DOHH2 (cell line): Measurements from ENCODE around the gene RGS19.
A peak's percentile ranks its signal among the peaks of the same experiment; 100 is the strongest.

Source experiments
- H3F3A ChIP-seq: fragments of 200-600 bp; sonication (generic), shearing (Covaris generic); 2 replicates; pipeline ENCODE4 v1.6.0; 2016; ENCODE audit warnings: antibody characterized with exemption, mild to moderate bottlenecking; ENCODE audit not compliant: control insufficient read depth, insufficient read depth
- H3K27ac ChIP-seq: fragments of 200-600 bp; sonication (generic); 2 replicates; pipeline ENCODE4 v1.5.1; 2014; ENCODE audit warnings: low read depth, mild to moderate bottlenecking, low read length, moderate library complexity
- H3K27me3 ChIP-seq: fragments of 200-600 bp; sonication (generic); 2 replicates; pipeline ENCODE4 v1.6.1; 2014; ENCODE audit warnings: mild to moderate bottlenecking, low read length, mixed read lengths; ENCODE audit not compliant: control insufficient read depth
- H3K36me3 ChIP-seq: fragments of 200-600 bp; sonication (generic); 2 replicates; pipeline ENCODE4 v1.6.1; 2014; ENCODE audit warnings: mild to moderate bottlenecking, low read length, moderate library complexity, mixed read lengths; ENCODE audit not compliant: control insufficient read depth
- H3K4me1 ChIP-seq: fragments of 200-600 bp; sonication (generic); 2 replicates; pipeline ENCODE4 v1.6.1; 2014; ENCODE audit warnings: mild to moderate bottlenecking, low read length, mixed read lengths; ENCODE audit not compliant: control insufficient read depth
- H3K4me2 ChIP-seq: fragments of 200-600 bp; sonication (generic); 2 replicates; pipeline ENCODE4 v1.6.0; 2014; ENCODE audit warnings: mild to moderate bottlenecking, low read length, moderate library complexity
- H3K4me3 ChIP-seq: fragments of 200-600 bp; sonication (generic); 2 replicates; pipeline ENCODE4 v1.5.1; 2014; ENCODE audit warnings: mild to moderate bottlenecking, low read length, mixed read lengths
- H3K79me2 ChIP-seq: fragments of 200-600 bp; sonication (generic); 2 replicates; pipeline ENCODE4 v1.6.1; 2014; ENCODE audit warnings: mild to moderate bottlenecking, low read length, mixed read lengths; ENCODE audit not compliant: control insufficient read depth
- H3K9me2 ChIP-seq: fragments of 200-600 bp; sonication (generic); replicated peaks from 2 replicates; pipeline ENCODE4 v1.6.1; 2014; ENCODE audit warnings: mild to moderate bottlenecking, low read length, mixed read lengths; ENCODE audit not compliant: control insufficient read depth
- H3K9me3 ChIP-seq: fragments of 200-600 bp; sonication (generic); 2 replicates; pipeline ENCODE4 v1.6.1; 2014; ENCODE audit warnings: antibody characterized with exemption, low read length, mixed read lengths; ENCODE audit not compliant: control insufficient read depth, insufficient read depth
- H4K20me1 ChIP-seq: fragments of 200-600 bp; sonication (generic); 2 replicates; pipeline ENCODE4 v1.6.0; 2014; ENCODE audit warnings: low read depth, mild to moderate bottlenecking, antibody characterized with exemption, low read length, moderate library complexity; ENCODE audit not compliant: control insufficient read depth, insufficient read depth
- EZH2phosphoT487 ChIP-seq: fragments of 200-600 bp; sonication (generic); IDR thresholded peaks from 2 replicates; pipeline ENCODE4 v1.6.1; 2017; ENCODE audit warnings: borderline replicate concordance, mild to moderate bottlenecking, antibody characterized with exemption, low read length, moderate library complexity, mixed read lengths
- TF ChIP-seq, protein P1 (sequence below): fragments of 200-600 bp; sonication (generic); IDR thresholded peaks from one replicate; pipeline ENCODE4 v1.5.1; 2014; ENCODE audit warnings: antibody characterized with exemption, mild to moderate bottlenecking, low read depth, low read length; ENCODE audit not compliant: poor library complexity, severe bottlenecking

Gene RGS19

DNA sequence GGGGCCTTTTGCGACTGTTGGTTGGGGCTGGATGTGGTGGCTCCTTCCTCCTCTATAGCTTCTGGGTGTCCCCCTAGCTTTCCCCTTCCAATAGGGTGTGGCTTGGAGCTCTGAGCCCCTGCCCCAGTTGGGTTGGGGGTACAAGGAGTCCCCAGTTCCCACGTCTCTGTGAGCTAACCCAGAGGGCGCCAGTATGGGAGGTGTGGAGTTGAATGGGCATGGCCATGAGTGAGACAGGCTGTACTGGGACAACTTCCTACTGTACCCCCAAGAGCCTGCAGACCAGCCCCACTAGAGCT is 42.2 kb downstream of the RGS19 start:
- H3K9me2 ChIP-seq = no peaks in the 10 kb centered on the region
- peak overlapping the region; percentile 84 for H3K4me2 ChIP-seq
- H3K27me3 ChIP-seq = no peaks in the 10 kb centered on the region
- peaks cover 26% of the 10 kb centered on the region for H3K36me3 ChIP-seq
- peaks cover 73% of the 10 kb centered on the region for H3K4me1 ChIP-seq
- peak overlapping the region; percentile 70 for H3K27ac ChIP-seq
- H3K4me3 ChIP-seq = peak overlapping the region; percentile 74
- TF ChIP-seq EZH2phosphoT487 = no peak
- TF ChIP-seq, protein P1, sequence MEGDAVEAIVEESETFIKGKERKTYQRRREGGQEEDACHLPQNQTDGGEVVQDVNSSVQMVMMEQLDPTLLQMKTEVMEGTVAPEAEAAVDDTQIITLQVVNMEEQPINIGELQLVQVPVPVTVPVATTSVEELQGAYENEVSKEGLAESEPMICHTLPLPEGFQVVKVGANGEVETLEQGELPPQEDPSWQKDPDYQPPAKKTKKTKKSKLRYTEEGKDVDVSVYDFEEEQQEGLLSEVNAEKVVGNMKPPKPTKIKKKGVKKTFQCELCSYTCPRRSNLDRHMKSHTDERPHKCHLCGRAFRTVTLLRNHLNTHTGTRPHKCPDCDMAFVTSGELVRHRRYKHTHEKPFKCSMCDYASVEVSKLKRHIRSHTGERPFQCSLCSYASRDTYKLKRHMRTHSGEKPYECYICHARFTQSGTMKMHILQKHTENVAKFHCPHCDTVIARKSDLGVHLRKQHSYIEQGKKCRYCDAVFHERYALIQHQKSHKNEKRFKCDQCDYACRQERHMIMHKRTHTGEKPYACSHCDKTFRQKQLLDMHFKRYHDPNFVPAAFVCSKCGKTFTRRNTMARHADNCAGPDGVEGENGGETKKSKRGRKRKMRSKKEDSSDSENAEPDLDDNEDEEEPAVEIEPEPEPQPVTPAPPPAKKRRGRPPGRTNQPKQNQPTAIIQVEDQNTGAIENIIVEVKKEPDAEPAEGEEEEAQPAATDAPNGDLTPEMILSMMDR = no peak
- peaks cover 15% of the 10 kb centered on the region; the same call in 1 of the 2 replicates for H3F3A ChIP-seq
- H3K9me3 ChIP-seq = no peaks in the 10 kb centered on the region
- H3K79me2 ChIP-seq = no peaks in the 10 kb centered on the region
- H4K20me1 ChIP-seq = no peaks in the 10 kb centered on the region

DNA sequence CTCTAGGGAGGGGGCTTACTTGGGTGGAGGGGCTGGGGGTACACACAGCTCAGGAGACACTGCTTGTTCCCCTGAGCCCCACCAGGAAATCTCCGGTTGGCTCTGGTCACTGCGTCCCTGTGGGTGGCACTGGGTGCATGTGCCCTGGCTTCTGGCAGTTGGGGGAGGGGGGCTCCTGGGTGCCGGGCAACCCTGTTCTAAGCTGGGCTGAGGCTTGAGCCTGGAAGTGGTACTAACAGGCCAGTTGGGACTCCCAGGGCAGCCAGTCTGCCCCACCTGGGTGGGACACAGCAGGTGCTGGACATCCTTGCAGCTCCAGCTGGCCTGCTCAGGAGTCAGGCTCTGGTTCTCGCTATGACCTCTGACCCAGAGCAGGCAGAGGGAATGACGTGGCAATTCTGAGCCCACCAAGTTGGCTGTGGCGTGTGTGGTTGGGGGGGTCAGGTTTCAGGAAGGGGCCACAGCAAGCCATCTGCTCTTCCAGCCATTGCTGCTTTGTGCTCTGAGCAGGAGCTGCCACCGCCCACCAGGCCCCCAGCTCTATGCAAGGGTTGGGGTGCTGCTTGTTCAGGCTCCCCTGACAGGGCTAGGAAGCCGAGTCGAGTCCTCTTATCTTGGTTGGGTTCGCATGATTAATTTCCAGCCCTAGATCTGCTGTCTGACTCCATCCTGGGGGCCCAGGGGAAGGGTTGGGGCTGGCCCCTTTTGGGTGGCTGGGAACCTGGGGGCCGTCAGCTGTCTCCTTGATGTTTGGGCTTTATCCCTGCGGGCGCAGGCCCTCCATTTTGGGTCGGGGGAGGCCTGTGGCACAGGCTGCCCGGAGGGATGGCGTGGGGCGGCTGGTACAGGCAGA is 42.7 kb downstream of the RGS19 start:
- no peaks in the 10 kb centered on the region for H4K20me1 ChIP-seq
- H3K36me3 ChIP-seq = peaks cover 32% of the 10 kb centered on the region
- peaks cover 67% of the 10 kb centered on the region for H3K4me1 ChIP-seq
- H3K79me2 ChIP-seq = no peaks in the 10 kb centered on the region
- H3F3A ChIP-seq = peaks cover 15% of the 10 kb centered on the region; the same call in 1 of the 2 replicates
- H3K4me2 ChIP-seq = peak overlapping the region; percentile 84
- H3K4me3 ChIP-seq = peak overlapping the region; percentile 74; the same call in 1 of the 2 replicates
- H3K9me3 ChIP-seq = no peaks in the 10 kb centered on the region
- peak overlapping the region; percentile 70 for H3K27ac ChIP-seq
- TF ChIP-seq, protein P1 = no peak
- no peak for TF ChIP-seq EZH2phosphoT487
- H3K27me3 ChIP-seq = no peaks in the 10 kb centered on the region
- no peaks in the 10 kb centered on the region for H3K9me2 ChIP-seq

DNA sequence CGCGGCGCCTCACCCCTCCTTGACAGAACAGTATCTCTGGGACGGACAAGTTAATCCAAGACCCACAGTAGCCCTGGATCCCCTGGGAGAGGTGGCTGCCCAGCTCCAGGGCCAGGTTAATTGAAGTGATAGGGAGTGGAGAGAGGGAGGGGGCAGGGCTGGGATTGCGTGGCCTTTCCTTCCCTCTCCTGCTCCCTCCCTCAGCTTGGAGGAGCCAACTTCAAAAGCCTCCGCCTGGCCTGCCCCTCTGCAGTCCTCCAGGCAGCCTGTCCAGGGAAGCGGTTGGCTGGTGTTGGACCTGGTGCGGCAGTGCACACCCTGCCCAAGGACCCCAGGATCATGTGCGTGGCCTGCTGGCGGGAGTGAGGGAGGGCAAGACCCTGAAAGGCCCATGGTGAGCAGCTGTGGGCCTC is 43.4 kb downstream of the RGS19 start, which contains the start of gene C20orf204:
Gene C20orf204 (plus strand): TSS at position 250 of the 413 bp plus-strand sequence. CDS start 142 bp downstream, at position 392.
- H3K4me2 ChIP-seq = peak within 1 kb of the TSS; percentile 84
- peak within 1 kb of the TSS; percentile 70 for H3K27ac ChIP-seq
- no peaks in the 10 kb centered on the region for H4K20me1 ChIP-seq

More for the DNA sequence above, 43.4 kb downstream of the RGS19 start, which contains the start of gene C20orf204:
- Histone ChIP-seq H3K79me2 (no peaks in the 10 kb centered on the region), H3K4me3 (peak within 1 kb of the TSS; percentile 74; the same call in 1 of the 2 replicates), H3K9me2 (no peaks in the 10 kb centered on the region), H3K4me1 (peaks cover 61% of the 10 kb centered on the region), H3K27me3 (no peaks in the 10 kb centered on the region), H3F3A (peaks cover 15% of the 10 kb centered on the region; the same call in 1 of the 2 replicates), H3K9me3 (no peaks in the 10 kb centered on the region), H3K36me3 (peaks cover 36% of the 10 kb centered on the region)
- TF ChIP-seq, protein P1 = no peak
- TF ChIP-seq EZH2phosphoT487 = no peak
